Fibroblast of skin of back (primary cell): Measurements from ENCODE around the gene GPR68.
"Not testable (repeated sequence)": the region's sequence is repeated elsewhere in the genome, so short reads cannot be mapped to it uniquely, and the experiment has no call there.

ENCODE experiments used
- DNase-seq: peaks from one replicate; pipeline ENCODE4 v3.0.0-alpha.2; 2013

The GPR68 gene

DNA sequence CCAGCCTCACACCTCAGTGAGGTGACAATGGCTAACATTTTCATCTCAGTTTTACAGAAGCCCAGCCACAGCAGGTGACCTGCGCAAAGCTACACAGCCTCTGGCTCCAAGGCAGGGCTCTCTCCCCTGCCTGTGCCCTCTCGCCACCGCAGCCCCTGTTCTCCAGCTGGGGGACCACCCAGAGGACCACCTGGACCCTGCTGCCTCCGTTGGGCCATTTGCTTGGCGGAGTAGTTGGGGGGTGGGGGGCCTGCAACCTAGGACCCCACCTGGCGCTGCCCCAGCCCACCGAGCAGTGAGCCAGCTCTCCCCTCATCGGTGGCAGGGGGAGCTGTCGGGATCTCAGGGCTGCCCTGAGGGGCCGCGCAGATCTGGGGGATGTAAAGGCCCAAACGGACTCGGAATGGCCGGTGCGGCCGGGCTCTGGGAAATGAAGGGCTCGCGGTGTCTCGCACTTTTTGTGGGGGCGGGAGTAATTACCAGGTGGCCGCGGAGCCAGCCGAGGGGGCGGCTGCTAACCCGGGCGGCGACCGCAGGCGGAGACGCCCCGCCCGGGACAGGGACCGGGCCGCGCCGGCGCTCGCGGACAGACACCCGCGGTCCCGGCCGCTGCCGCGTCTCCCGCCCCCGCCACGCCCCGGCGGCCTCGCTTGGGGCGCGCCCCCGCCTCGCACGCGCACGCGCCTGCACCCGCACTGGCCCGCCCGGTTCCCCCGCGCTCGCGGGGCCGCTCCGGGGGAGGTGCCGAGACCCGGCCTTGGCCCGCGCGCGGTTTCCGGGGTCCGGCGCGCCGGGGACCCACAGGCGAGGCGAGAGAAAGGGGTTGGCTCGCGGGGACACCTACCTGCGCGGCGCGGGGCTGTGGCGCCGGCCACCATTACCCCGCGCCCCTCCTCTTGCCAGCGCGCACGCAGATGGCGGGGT lies 8.6 kb upstream of the GPR68 start:
- no peak for DNase-seq

DNA sequence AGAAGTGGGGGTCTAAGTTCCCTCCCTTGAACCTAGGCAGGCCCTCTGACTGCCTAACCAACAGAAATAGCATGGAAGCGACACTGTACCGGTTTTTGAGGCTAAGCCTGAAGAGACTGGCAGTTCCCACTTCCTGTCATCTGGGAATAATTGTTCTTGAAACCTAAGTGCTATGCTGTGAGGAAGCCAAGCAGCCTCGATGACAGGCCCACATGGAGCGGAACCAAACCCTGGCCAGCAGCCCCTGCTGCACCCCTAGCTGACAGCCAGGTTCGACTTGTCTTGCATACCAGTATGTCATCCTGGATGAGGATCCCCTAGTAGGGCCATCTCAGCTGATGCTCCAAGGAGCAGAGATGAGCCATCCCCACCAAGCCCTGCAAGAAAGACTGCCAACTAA lies 6.4 kb upstream of the GPR68 start:
- DNase-seq = peak; percentile 22

- no peak for DNase-seq
Observed at GRCh38 chr14:91249841-91250616, 5.5 kb upstream of the GPR68 start.

- no peak for DNase-seq
Observed at GRCh38 chr14:91246051-91246852, 1.7 kb upstream of the GPR68 start.

GRCh38 chr14:91245616-91246015 lies 1.1 kb upstream of the GPR68 start:
- not testable (repeated sequence) for DNase-seq

DNA sequence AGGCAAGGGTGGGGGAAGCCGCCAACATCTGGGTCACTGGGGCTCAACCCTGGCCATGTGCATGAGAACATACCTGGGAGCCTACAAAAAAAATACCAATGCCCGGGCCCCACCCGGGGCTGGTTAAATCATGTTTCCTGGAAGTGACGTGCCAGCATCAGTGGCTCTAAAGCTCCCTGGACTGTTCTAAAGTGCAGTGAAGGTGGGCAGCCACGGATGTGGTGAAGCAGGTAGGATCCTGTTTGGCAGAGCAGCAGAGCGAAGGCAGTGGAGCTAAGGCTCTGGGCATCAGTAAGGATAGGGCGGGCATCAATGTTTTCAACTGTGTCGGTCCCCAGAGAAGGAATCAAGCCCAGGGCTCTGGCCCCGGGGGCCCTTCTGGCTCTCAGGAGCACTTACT lies 525 bp upstream of the GPR68 start:
- no peak for DNase-seq

DNA sequence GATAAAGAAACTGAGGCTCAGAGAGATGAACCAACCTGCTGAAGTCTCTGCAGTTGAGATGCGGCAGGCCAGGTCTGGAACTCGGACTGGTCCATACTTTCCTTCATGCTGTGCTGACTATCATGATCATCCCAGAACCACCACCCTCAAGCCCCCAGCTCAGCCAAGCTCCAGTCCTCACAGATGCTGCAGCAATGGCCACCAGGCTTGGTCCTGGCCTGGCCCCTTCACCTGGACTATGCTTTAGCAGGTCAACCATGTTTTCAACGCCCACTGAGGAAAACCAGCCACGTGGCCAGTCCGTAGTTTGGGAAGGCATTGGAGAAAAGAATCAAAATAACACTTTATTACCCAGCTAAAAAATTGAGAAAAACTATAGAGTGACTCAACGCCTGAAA lies 1.4 kb downstream of the GPR68 start:
- no peak for DNase-seq

DNA sequence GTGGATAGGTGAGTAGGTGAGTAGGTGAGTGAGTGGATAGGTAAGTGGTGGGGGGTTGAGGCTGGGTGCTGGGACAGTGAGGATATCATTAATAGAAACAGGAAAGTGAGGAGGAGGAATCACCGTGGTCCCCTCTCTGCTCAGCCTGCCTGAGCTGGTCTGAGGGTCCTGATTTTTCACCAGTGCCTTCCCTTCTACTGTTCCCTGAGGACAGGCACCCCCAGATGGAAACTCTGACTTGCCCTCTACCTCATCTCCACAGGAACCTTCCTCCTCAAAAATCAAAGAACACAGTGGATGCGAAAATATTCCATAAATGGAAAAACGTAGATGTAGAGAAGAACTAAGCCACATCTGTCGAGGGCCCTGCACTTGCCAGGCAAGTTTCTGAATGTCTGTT lies 1.9 kb downstream of the GPR68 start:
- no peak for DNase-seq

DNA sequence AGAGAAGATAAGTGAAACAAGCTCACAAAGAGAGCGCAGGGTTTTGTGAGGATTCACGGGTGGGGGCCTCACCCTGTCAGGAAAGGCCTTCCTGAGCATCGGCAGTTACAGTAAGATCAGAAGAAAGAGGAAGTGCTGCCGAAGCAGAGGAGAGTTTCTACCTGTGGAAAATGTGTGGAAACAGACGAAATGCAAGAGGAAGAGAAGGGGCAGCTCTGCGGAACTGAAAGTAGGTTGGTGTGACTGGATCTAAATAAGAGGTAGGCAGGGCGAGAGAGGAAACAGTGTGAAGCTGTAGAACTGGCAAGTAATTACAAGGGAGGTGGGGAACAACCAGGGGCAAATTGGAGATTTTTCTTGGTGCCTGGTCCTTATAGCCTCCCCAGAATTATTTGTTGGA lies 2.6 kb downstream of the GPR68 start:
- no peak for DNase-seq

GRCh38 chr14:91238661-91239060 lies 5.8 kb downstream of the GPR68 start:
- no peak for DNase-seq

- no peak for DNase-seq
Observed at GRCh38 chr14:91238085-91238484, 6.4 kb downstream of the GPR68 start.

DNA sequence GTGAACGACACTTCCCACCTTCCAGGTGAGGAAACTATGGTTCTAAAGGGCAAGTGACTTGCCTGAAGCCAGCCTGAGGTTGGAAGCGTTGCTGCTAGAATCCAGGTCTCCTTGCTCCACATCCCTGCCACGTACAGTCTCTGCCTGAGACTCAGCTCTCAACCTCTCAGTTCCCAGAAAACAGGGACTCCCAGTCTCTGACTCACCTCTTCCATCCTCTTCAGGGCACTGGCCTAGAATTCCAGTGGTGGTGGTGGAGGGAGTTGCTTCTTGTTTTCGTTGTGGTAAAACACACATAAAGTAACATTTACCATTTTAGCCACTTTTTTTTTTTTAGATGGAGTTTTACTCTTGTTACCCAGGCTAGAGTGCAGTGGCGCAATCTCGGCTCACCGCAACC lies 7.3 kb downstream of the GPR68 start:
- DNase-seq = peak; percentile 82

GRCh38 chr14:91235841-91236240 lies 8.7 kb downstream of the GPR68 start:
- no peak for DNase-seq

DNA sequence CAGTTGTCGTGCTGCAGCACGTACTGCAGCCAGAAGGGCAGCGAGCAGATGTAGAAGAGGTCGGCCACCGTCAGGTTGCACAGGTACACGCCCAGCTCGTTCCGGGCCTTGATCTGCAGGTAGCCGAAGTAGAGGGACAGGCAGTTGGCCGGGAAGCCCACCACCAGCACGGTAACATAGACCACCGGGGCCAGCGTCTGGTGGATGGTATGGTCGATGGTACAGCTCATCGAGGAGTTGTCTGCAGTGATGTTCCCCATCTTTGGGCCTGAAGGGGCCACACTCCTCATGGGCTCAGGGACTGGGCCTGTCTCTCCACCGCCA lies 9.8 kb downstream of the GPR68 start:
- DNase-seq = no peak

DNA sequence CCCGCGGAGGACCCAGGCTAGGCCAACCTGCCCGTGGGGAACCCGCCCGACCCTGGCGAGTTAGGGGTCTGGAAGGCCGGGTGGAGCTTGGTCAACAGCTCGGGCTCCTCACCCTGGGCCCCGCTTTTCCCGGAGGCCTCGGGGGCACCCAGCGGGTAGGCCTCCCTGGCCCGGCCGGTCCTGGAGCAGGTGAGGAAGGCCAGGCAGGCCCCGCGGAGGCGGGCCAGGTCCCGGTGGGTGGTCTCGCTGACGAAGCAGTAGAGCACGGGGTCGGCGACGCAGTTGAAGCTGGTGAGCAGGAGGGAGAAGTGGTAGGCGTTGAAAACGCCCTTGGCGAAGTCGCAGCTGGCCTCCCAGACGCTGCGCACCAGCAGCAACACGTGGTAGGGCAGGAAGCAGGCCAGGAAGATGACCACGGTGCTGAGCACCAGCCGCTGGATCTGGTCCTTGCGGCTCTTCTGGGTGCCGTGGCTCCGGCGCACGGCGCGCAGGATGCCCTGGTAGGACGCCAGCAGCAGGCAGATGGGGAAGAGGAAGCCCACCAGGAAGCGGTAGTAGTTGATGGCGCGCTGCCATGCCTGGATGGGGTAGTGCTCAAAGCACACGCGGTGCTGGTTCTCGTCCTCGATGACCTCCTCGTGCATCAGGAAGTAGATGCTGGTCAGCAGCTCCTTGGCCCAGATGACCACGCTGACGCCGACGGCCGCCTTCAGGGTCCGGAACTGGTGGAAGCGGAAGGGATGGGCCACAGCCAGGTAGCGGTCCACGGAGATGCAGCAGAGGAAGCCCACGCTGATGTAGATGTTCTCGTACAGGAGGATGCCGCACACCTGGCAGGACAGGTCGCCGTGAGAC lies 10.3 kb downstream of the GPR68 start:
- DNase-seq = no peak

- no peak for DNase-seq
Observed at GRCh38 chr14:91232603-91233002, 11.9 kb downstream of the GPR68 start.

DNA sequence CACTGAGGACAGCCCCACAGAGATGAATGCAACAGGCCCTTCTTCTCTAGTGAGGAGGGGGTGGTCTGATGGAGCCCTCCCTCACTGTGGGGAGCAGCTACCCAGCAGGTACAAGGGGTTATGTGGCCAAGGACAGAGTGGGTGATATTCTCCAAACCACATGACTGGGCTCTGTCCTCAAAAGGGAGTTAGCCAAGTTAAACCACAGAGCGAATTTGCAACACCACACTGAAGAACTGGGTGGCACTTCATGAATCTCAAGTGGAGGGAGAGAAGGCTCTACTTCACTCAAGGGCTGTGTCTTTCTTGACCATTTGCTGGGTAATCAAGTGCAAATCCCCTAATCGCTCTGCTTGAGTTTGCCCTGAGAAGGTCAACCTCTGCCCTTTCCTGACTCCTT lies 12.5 kb downstream of the GPR68 start:
- DNase-seq = no peak

GRCh38 chr14:91231446-91231845 lies 13.1 kb downstream of the GPR68 start:
- no peak for DNase-seq

DNA sequence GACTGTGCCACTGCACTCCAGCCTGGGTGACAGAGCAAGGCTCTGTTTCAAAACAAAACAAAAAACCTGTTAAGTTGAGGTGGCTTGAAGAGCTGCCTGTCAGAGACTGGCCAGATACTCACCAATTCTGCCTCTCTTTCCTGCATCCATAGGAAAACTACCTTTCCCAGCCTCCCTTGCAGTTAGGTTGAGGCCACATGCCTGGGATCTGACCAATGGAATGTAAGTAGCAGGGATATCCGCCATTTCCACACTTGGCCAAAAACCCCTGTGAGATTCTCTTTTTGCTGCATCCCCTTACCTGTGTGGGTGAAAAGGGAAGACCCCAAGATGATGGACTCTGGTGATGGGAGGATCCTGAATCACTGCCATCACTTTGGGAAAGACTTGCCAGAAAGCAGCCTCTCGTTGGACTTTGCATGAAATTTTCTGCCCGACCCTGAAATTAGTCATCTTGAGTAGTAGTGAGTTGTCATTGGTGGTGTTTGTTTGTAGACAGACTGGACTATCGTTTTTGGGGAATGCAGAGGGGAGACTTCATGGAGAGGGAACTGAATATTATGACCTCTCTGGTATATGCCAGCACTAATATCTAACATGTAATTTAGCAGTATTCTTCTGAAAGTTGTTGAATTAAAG lies 14.0 kb downstream of the GPR68 start:
- DNase-seq = peak; percentile 28

- peak; percentile 48 for DNase-seq
Observed at GRCh38 chr14:91229743-91230200, 14.7 kb downstream of the GPR68 start.

GRCh38 chr14:91229005-91229382 lies 15.5 kb downstream of the GPR68 start:
- DNase-seq = no peak
